ENCODE data around the gene RPP25L.

The RPP25L gene

DNA sequence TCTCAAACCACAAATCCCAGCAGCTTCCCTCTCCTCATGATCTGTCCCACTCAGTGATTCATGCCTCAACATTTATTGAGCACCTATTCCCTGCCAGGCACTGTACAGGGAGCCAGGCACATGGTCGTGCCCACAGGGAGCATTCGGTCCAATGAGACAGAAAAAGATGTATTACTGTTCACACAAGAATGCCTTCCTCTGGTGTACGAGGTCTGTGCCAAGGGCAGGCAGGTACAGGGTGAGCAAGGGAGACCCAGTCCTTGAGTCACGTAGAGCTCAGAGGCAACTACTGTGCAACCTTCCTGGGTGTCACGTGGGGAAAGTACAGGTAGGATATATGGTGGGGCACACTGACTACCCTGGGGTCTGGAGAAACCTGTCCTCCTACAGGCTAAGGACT, 26.9 kb downstream of the RPP25L start:
- TF ChIP-seq EP300 (IDR thresholded peaks at IDR 0.05; ENCODE audit: borderline replicate concordance) (no peak), NFIC (IDR thresholded peaks at IDR 0.05) (no peak), USF1 (IDR thresholded peaks at IDR 0.05) (no peak), TCF12 (IDR thresholded peaks at IDR 0.05; ENCODE audit: low read depth) (no peak), EGR1 (IDR thresholded peaks at IDR 0.05) (no peak), CEBPB (IDR thresholded peaks at IDR 0.05) (no peak), TEAD4 (IDR thresholded peaks at IDR 0.05) (no peak), RAD21 (IDR thresholded peaks at IDR 0.05; ENCODE audit: low read depth) (no peak)

GRCh38 chr9:34582787-34583186, 29.1 kb downstream of the RPP25L start:
- TF ChIP-seq YY1 (IDR thresholded peaks at IDR 0.05; ENCODE audit: low read depth) (no peak), CEBPB (IDR thresholded peaks at IDR 0.05) (no peak), EGR1 (IDR thresholded peaks at IDR 0.05) (no peak), ZBTB7A (IDR thresholded peaks at IDR 0.05; ENCODE audit: low read depth) (no peak), USF1 (IDR thresholded peaks at IDR 0.05) (no peak), FOXM1 (IDR thresholded peaks at IDR 0.05; ENCODE audit: borderline replicate concordance, low read depth) (no peak), MAX (IDR thresholded peaks at IDR 0.05) (no peak)
- TF ChIP-seq, protein P1, sequence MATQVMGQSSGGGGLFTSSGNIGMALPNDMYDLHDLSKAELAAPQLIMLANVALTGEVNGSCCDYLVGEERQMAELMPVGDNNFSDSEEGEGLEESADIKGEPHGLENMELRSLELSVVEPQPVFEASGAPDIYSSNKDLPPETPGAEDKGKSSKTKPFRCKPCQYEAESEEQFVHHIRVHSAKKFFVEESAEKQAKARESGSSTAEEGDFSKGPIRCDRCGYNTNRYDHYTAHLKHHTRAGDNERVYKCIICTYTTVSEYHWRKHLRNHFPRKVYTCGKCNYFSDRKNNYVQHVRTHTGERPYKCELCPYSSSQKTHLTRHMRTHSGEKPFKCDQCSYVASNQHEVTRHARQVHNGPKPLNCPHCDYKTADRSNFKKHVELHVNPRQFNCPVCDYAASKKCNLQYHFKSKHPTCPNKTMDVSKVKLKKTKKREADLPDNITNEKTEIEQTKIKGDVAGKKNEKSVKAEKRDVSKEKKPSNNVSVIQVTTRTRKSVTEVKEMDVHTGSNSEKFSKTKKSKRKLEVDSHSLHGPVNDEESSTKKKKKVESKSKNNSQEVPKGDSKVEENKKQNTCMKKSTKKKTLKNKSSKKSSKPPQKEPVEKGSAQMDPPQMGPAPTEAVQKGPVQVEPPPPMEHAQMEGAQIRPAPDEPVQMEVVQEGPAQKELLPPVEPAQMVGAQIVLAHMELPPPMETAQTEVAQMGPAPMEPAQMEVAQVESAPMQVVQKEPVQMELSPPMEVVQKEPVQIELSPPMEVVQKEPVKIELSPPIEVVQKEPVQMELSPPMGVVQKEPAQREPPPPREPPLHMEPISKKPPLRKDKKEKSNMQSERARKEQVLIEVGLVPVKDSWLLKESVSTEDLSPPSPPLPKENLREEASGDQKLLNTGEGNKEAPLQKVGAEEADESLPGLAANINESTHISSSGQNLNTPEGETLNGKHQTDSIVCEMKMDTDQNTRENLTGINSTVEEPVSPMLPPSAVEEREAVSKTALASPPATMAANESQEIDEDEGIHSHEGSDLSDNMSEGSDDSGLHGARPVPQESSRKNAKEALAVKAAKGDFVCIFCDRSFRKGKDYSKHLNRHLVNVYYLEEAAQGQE (IDR thresholded peaks at IDR 0.05; ENCODE audit: low read depth) = no peak

DNA sequence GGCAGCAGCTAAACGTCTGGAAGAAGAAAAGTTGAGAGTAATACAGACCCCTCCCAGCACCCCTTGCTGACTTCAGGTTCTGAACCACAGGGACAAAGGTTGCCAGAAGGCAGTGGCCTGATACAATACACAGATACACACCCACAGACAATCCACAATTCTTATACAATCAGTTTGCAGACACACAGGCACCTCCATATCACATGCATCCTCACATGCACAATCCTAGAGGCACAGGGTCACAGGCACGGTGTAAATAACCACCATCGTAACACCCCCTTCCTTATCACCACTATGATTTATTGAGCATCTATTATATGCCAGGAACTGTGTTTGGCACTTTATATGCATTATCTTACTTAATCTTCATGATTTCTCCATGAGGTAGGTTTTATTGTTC, 30.6 kb downstream of the RPP25L start:
- TF ChIP-seq CREB1 (IDR thresholded peaks at IDR 0.05; ENCODE audit: low read depth) = no peak
- TF ChIP-seq RAD21 (IDR thresholded peaks at IDR 0.05; ENCODE audit: low read depth) = no peak
- TF ChIP-seq TCF12 (IDR thresholded peaks at IDR 0.05; ENCODE audit: low read depth) = no peak
- TF ChIP-seq ZBTB7A (IDR thresholded peaks at IDR 0.05; ENCODE audit: low read depth) = no peak
- TF ChIP-seq CEBPB (IDR thresholded peaks at IDR 0.05) = no peak
- TF ChIP-seq NFIC (IDR thresholded peaks at IDR 0.05) = no peak
- TF ChIP-seq EGR1 (IDR thresholded peaks at IDR 0.05) = no peak
- TF ChIP-seq EP300 (IDR thresholded peaks at IDR 0.05; ENCODE audit: borderline replicate concordance) = no peak
- no peak for TF ChIP-seq TAF1 (IDR thresholded peaks at IDR 0.05; ENCODE audit: low read depth)

DNA sequence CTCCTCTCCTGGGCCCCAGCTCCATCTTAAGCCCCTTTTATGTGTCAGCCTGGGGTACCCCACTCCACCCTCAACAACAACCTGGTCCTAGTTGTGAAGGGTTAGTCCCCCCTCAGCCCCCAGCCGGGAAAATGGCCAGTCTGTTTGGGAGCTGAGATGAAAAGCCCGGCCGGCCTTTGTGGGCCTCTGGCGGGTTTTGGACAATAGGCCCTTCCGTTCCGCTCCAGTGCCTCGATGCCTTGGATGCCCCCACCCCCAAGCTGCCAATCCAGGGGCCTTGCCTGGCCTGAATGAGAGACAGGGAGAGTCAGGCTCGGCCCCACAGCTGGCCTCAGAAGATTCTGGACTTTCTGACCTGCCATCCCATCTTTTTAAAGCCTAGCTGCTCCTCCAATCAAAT, 31.5 kb downstream of the RPP25L start:
- TF ChIP-seq TAF1 (IDR thresholded peaks at IDR 0.05; ENCODE audit: low read depth) = no peak
- TF ChIP-seq EP300 (IDR thresholded peaks at IDR 0.05; ENCODE audit: borderline replicate concordance) = no peak
- no peak for TF ChIP-seq CEBPB (IDR thresholded peaks at IDR 0.05)
- no peak for TF ChIP-seq ZBTB7A (IDR thresholded peaks at IDR 0.05; ENCODE audit: low read depth)
- no peak for TF ChIP-seq EGR1 (IDR thresholded peaks at IDR 0.05)
- no peak for TF ChIP-seq CREB1 (IDR thresholded peaks at IDR 0.05; ENCODE audit: low read depth)
- TF ChIP-seq MAX (IDR thresholded peaks at IDR 0.05) = no peak

DNA sequence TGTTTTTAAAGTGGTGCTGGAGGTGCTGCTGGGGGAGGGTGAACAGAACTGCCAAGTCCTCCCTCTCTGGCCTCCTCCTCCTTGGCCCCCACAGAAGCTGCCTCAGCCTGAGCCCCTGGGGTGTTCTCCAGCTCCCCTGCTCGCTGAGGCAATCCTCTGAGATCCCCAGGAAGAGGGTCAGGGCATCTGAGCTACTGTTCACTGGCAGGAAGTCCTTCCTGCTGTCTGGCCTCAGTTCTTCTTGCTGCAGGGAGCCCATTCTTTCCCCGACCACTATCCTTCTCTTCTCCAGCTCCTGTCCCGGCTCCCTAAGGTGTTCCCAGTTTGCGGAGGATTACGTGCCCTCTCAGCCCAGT, 32.1 kb downstream of the RPP25L start:
- TF ChIP-seq FOXM1 (IDR thresholded peaks at IDR 0.05; ENCODE audit: borderline replicate concordance, low read depth) (no peak), CEBPB (IDR thresholded peaks at IDR 0.05) (no peak)
- TF ChIP-seq, protein P1 (IDR thresholded peaks at IDR 0.05; ENCODE audit: low read depth) = no peak

GRCh38 chr9:34579104-34579807, 32.6 kb downstream of the RPP25L start:
- no peak for TF ChIP-seq EGR1 (IDR thresholded peaks at IDR 0.05)
- TF ChIP-seq, protein P1 (IDR thresholded peaks at IDR 0.05; ENCODE audit: low read depth) = no peak
- no peak for TF ChIP-seq RAD21 (IDR thresholded peaks at IDR 0.05; ENCODE audit: low read depth)
- no peak for TF ChIP-seq CREB1 (IDR thresholded peaks at IDR 0.05; ENCODE audit: low read depth)
- no peak for TF ChIP-seq EP300 (IDR thresholded peaks at IDR 0.05; ENCODE audit: borderline replicate concordance)
- no peak for TF ChIP-seq YY1 (IDR thresholded peaks at IDR 0.05; ENCODE audit: low read depth)

Data from Ishikawa (cell line).